GM18520 (cell line): Measurements from ENCODE around the gene ZGPAT.

Experiments
- ATAC-seq: cut with Tn5 transposase; IDR thresholded peaks from one replicate; pipeline ENCODE4 v1.9.1; 2021; ENCODE audit not compliant: unreplicated experiment

ZGPAT gene

DNA sequence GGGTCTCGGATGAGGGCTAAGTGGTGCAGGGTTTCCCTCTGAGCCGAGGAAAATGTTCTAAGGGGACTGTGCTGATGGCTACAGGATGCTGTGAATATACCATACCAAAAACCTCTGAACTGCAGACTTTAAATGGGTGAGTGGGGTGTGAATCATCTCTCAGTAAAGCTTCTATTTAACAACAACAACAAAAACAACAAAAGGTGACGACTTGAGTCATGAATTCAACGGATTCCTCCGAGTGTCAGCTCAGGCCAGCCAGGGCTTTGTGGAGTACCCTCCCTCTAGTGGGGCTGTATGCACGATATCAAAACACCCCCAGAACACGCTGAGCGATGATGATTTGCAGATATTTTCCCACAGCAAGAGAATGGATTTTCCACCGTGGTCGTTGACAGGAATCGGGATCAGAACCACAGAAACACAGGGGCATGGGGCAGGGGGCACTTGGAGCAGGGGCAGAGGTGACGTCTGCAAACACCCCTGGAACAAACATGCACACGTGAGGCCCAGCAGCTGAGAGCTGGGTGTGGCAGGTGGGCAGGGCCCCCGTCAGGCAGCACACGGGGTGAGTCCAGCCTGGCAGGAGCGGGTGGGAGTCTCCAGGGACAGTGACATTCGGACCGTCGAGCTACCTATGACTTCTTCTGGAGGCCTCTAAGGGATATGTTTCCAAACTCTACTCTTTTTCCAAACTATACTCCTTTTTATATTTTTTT, 70.4 kb downstream of the ZGPAT start:
- no peak for ATAC-seq

DNA sequence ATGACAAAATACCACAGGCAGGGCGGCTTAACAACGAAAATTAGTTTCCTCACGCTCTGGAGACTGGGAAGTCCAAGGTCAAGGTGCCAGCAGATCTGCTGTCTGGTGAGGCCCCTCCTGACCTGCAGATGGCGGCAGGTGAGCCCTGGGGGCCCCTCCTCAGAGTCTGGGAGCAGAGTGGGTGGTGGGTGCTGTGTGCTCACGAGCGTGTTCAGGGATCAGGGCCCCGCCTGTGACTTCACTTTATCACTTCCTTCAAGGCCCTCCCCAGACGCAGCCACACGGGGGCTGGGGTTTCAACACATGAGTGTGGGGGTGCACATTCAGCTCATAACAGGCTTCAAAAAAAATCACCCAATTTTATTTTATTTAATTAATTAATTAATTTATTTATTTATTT, 71.0 kb downstream of the ZGPAT start:
- ATAC-seq = no peak

DNA sequence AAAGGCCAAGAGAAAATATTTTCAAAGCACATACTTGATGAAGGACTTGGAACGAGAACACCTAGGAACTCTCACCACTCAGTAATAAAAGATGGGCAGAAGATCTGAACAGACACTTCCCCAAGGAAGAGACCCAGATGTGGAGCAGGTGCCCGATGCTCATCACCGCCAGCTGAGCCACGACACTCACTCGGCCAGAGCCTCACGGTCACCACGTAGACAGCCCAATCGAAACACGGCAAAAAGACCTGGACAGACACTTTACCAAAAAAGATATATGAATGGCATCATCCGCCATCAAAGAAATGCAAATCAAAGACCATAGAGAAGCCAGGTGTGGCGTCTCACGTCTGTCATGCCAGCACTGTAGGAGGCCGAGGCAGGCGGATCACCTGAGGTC, 73.3 kb downstream of the ZGPAT start:
- no peak for ATAC-seq

DNA sequence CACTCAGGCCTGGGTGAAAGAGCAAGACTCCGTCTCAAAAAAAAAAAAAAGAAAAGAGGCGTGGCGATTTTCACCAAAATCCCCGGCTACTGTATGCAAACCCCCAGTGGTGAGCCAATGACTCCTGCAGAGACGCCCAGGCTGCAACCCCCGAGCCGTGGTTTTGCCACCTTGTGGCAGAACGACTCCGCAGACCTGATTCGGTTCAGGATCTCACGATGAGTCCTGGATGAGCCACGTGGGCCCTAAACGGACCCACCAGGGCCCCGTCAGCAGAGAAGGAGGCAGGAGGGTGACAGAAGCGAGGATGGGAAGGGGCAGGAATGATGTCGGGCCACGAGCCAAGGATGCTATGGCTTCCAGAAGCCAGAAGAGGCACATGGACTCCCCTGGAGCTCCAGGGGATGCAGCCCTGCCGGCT, 74.2 kb downstream of the ZGPAT start:
- no peak for ATAC-seq

DNA sequence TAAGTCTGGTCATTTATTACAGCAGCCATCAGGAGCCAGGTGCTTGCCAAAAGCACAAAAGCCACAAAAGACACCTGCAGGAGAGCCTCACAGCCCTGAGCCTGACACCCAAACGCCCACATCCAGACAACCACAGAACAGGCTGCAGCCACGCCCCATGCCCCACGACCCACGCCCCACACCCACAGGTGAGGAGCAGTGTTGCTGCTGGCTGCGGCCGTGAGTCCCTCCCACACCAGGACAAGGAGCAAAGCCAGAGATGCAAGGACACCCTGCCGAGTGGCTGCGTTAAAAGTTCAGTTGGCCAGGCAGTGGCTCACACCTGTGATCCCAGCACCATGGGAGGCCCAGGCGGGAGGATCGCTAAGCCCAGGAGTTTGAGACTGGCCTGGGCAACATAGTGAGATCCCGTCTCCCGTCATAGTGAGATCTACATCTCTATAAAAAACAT, 74.7 kb downstream of the ZGPAT start:
- no peak for ATAC-seq

DNA sequence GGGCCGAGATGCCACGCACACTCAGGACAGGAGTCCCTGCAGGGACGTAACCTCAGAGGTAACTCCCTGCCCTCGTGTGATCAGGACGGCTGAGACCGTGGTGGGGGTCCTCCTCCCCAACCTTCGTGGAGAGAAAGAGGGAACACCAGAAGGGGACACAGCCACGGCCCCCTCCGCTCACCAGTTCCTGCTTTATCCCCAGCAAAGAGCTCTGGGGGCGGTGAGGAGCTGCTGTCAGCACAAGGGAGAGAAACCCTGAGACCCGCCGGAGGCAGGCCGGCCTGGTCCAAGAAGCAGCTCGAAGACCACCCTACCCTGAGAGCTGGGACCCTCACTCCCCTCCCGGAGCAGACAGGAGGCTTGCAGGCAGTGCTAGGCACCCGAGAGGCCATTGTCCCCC, 76.1 kb downstream of the ZGPAT start:
- ATAC-seq = no peak

DNA sequence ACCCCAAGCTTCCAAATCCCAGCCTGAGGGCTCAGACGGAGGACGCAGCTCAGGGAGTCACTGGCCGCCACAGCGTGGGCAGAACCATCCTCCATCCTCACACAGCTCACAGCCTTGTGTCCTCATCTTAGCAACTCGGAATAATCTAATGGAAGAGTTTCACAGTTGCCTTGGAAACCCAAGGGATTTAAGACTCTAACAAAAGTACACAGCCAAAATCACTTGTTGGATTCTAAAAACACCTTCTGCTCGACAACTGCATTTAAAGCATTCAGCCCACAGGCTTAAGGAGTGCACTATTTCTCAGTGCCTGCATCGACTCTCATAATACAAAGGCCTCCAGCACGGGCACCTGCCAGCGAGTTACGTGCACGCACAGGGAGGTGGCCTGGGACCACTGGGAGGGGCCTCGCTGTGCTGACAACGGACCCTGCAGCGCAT, 77.9 kb downstream of the ZGPAT start:
- no peak for ATAC-seq
